HEK293 (cell line): ENCODE measurements around the gene ANAPC16.
A peak's percentile ranks its signal among the peaks of the same experiment; 100 is the strongest.

Experiments
- CTCF ChIA-PET: fragments of 350-600 bp; formaldehyde crosslinking; extraction: SDS; loops from one replicate; lab custom pipeline; 2021; ENCODE audit warnings: antibody characterized with exemption; lab: Yijun Ruan, JAX
- POLR2A ChIA-PET: fragments of 300-600 bp; formaldehyde crosslinking; extraction: SDS; loops from one replicate; lab custom pipeline; 2020; ENCODE audit warnings: antibody characterized with exemption, inconsistent platforms; lab: Yijun Ruan, JAX
- H3K27ac ChIP-seq: fragments of 200-500 bp; sonication (Bioruptor generic); 2 replicates; pipeline ENCODE4 v1.5.1; 2014; ENCODE audit warnings: low read depth, low read length, control low read depth, inconsistent platforms; ENCODE audit errors: extremely low read depth
- H3K36me3 ChIP-seq, 2 experiments: fragments of 200-500 bp in 1 of 2; sonication (Bioruptor generic) in 1 of 2; 1 replicate in 1 of 2; 2 replicates in 1 of 2; pipeline ENCODE4 v1.5.1; 2014 to 2017; ENCODE audit warnings: inconsistent platforms in 2 of 2, low read length in 2 of 2; ENCODE audit not compliant: control insufficient read depth in 2 of 2, insufficient read depth in 1 of 2
- H3K4me1 ChIP-seq: fragments of 200-500 bp; sonication (Bioruptor generic); 2 replicates; pipeline ENCODE4 v1.5.1; 2014; ENCODE audit warnings: mild to moderate bottlenecking, low read length, inconsistent platforms; ENCODE audit not compliant: control insufficient read depth, insufficient read depth
- H3K4me3 ChIP-seq: 2 replicates; pipeline ENCODE4 v1.5.1; 2011; ENCODE audit warnings: low read depth, mild to moderate bottlenecking, control low read depth, low read length, moderate library complexity
- H3K9me3 ChIP-seq: fragments of 200-500 bp; sonication (Bioruptor generic); 2 replicates; pipeline ENCODE4 v1.5.1; 2014; ENCODE audit warnings: low read depth, low read length, inconsistent platforms; ENCODE audit not compliant: control insufficient read depth, insufficient read depth
- AEBP2 ChIP-seq: fragments of 450-650 bp; formaldehyde crosslinking; IDR thresholded peaks from 2 replicates; pipeline ENCODE4 v1.5.1; 2016; ENCODE audit warnings: missing biosample characterization, missing genetic modification characterization, borderline replicate concordance
- EGR2 ChIP-seq: fragments of 450-650 bp; formaldehyde crosslinking; IDR thresholded peaks from 2 replicates; pipeline ENCODE4 v1.5.1; 2016; ENCODE audit warnings: low read depth, missing biosample characterization, missing genetic modification characterization
- GLIS1 ChIP-seq: fragments of 450-650 bp; formaldehyde crosslinking; IDR thresholded peaks from 2 replicates; pipeline ENCODE4 v1.5.1; 2016; ENCODE audit warnings: missing biosample characterization, missing genetic modification characterization
- KLF7 ChIP-seq: fragments of 450-650 bp; formaldehyde crosslinking; IDR thresholded peaks from 2 replicates; pipeline ENCODE4 v1.5.1; 2016; ENCODE audit warnings: missing biosample characterization, missing genetic modification characterization, borderline replicate concordance
- PATZ1 ChIP-seq: fragments of 450-650 bp; formaldehyde crosslinking; IDR thresholded peaks from 2 replicates; pipeline ENCODE4 v1.5.1; 2016; ENCODE audit warnings: missing biosample characterization, missing genetic modification characterization
- PRDM10 ChIP-seq: fragments of 450-650 bp; formaldehyde crosslinking; IDR thresholded peaks from 2 replicates; pipeline ENCODE4 v1.5.1; 2016; ENCODE audit warnings: missing biosample characterization, missing genetic modification characterization
- YY2 ChIP-seq: fragments of 450-650 bp; formaldehyde crosslinking; IDR thresholded peaks from 2 replicates; pipeline ENCODE4 v1.5.1; 2016; ENCODE audit warnings: missing biosample characterization, missing genetic modification characterization
- ZBTB17 ChIP-seq: fragments of 450-650 bp; formaldehyde crosslinking; IDR thresholded peaks from 2 replicates; pipeline ENCODE4 v1.5.1; 2016; ENCODE audit warnings: missing biosample characterization, missing genetic modification characterization
- ZBTB48 ChIP-seq: fragments of 450-650 bp; formaldehyde crosslinking; IDR thresholded peaks from 2 replicates; pipeline ENCODE4 v1.5.1; 2016; ENCODE audit warnings: missing biosample characterization, missing genetic modification characterization
- ZFP69B ChIP-seq: fragments of 450-650 bp; formaldehyde crosslinking; IDR thresholded peaks from 2 replicates; pipeline ENCODE4 v1.5.1; 2016; ENCODE audit warnings: missing biosample characterization, missing genetic modification characterization
- ZNF114 ChIP-seq: fragments of 450-650 bp; formaldehyde crosslinking; IDR thresholded peaks from 2 replicates; pipeline ENCODE4 v1.5.0; 2017; ENCODE audit warnings: missing biosample characterization, missing genetic modification characterization
- ZNF133 ChIP-seq: fragments of 450-650 bp; formaldehyde crosslinking; IDR thresholded peaks from 2 replicates; pipeline ENCODE4 v1.5.1; 2016; ENCODE audit warnings: missing biosample characterization, missing genetic modification characterization
- ZNF16 ChIP-seq: fragments of 450-650 bp; formaldehyde crosslinking; IDR thresholded peaks from 2 replicates; pipeline ENCODE4 v1.5.1; 2016; ENCODE audit warnings: low read depth, missing biosample characterization, missing genetic modification characterization
- ZNF2 ChIP-seq: fragments of 450-650 bp; formaldehyde crosslinking; IDR thresholded peaks from 2 replicates; pipeline ENCODE4 v1.5.1; 2016; ENCODE audit warnings: missing biosample characterization, missing genetic modification characterization
- ZNF202 ChIP-seq: fragments of 450-650 bp; formaldehyde crosslinking; IDR thresholded peaks from 2 replicates; pipeline ENCODE4 v1.5.1; 2016; ENCODE audit warnings: missing biosample characterization, missing genetic modification characterization, borderline replicate concordance
- ZNF292 ChIP-seq: fragments of 450-650 bp; formaldehyde crosslinking; IDR thresholded peaks from 2 replicates; pipeline ENCODE4 v1.5.1; 2016; ENCODE audit warnings: low read depth, missing biosample characterization, missing genetic modification characterization, borderline replicate concordance
- ZNF362 ChIP-seq: fragments of 450-650 bp; formaldehyde crosslinking; IDR thresholded peaks from 2 replicates; pipeline ENCODE4 v1.5.1; 2016; ENCODE audit warnings: missing biosample characterization, missing genetic modification characterization
- ZNF366 ChIP-seq: fragments of 450-650 bp; formaldehyde crosslinking; conservative IDR thresholded peaks from 2 replicates; pipeline ENCODE4 v1.5.1; 2016; ENCODE audit warnings: missing biosample characterization, missing genetic modification characterization
- ZNF404 ChIP-seq: fragments of 450-650 bp; formaldehyde crosslinking; IDR thresholded peaks from 2 replicates; pipeline ENCODE4 v1.5.1; 2017; ENCODE audit warnings: missing biosample characterization, missing genetic modification characterization
- ZNF510 ChIP-seq: fragments of 450-650 bp; formaldehyde crosslinking; IDR thresholded peaks from 2 replicates; pipeline ENCODE4 v1.5.1; 2018; ENCODE audit warnings: mild to moderate bottlenecking, missing genetic modification characterization, missing biosample characterization; ENCODE audit not compliant: insufficient replicate concordance
- ZNF558 ChIP-seq: fragments of 450-650 bp; formaldehyde crosslinking; IDR thresholded peaks from 2 replicates; pipeline ENCODE4 v1.5.1; 2016; ENCODE audit warnings: missing biosample characterization, missing genetic modification characterization
- ZNF600 ChIP-seq: fragments of 450-650 bp; formaldehyde crosslinking; IDR thresholded peaks from 2 replicates; pipeline ENCODE4 v1.5.1; 2016; ENCODE audit warnings: missing biosample characterization, missing genetic modification characterization
- ZNF610 ChIP-seq: fragments of 450-650 bp; formaldehyde crosslinking; IDR thresholded peaks from 2 replicates; pipeline ENCODE4 v1.5.1; 2016; ENCODE audit warnings: missing biosample characterization, missing genetic modification characterization, borderline replicate concordance
- ZNF621 ChIP-seq: fragments of 450-650 bp; formaldehyde crosslinking; IDR thresholded peaks from 2 replicates; pipeline ENCODE4 v1.5.1; 2017; ENCODE audit warnings: missing biosample characterization, missing genetic modification characterization
- ZNF660 ChIP-seq: fragments of 450-650 bp; IDR thresholded peaks from 2 replicates; pipeline ENCODE4 v1.5.1; 2018; ENCODE audit warnings: missing biosample characterization, mild to moderate bottlenecking, missing genetic modification characterization
- ZSCAN23 ChIP-seq: fragments of 450-650 bp; formaldehyde crosslinking; IDR thresholded peaks from 2 replicates; pipeline ENCODE4 v1.5.1; 2016; ENCODE audit warnings: missing biosample characterization, missing genetic modification characterization
- ZSCAN4 ChIP-seq: fragments of 450-650 bp; formaldehyde crosslinking; IDR thresholded peaks from 2 replicates; pipeline ENCODE4 v1.5.1; 2017; ENCODE audit warnings: missing biosample characterization, missing genetic modification characterization

ANAPC16 gene

GRCh38 chr10:72273410-72274212 is 57.8 kb downstream of the ANAPC16 start, which contains the start of gene DDIT4:
Gene DDIT4, plus strand, starts transcription at chr10:72273924. Its CDS starts 293 bp downstream, at chr10:72274217.
- CTCF ChIA-PET, result interaction anchor here (0.6 to 4.5 kb wide), 13 partner anchors 10 to 68 kb away, joined by 3 to 52 read pairs (median 4); no protein-coding TSS in a partner anchor
- Histone ChIP-seq H3K27ac (peak within 1 kb of the TSS; percentile 99), H3K4me1 (peaks cover 7% of the 10 kb centered on the region), H3K9me3 (no peaks in the 10 kb centered on the region), H3K4me3 (peak within 1 kb of the TSS; percentile 65), H3K36me3 (peaks cover 0 to 16% of the 10 kb centered on the region in 2 experiments; a peak in 1 of 3 replicates)
- POLR2A ChIA-PET, result interaction anchor here (0.6 to 5.1 kb wide), 42 partner anchors 8 to 973 kb away, joined by 3 to 120 read pairs (median 7); partner anchors contain the start of genes ANAPC16, ASCC1, DNAJB12 and DNAJC9
- TF ChIP-seq ZSCAN23 (tag by site-specific recombination) (no peak), ZNF114 (tag by site-specific recombination) (no peak), PRDM10 (tag by site-specific recombination) (peak; percentile 92), ZBTB17 (tag by site-specific recombination) (peak; percentile 69), ZFP69B (peak; percentile 76), PATZ1 (tag by site-specific recombination) (peak; percentile 95), ZNF362 (tag by site-specific recombination) (no peak), ZNF558 (no peak; the same call in 1 of the 2 replicates), ZNF292 (no peak), ZBTB48 (tag by site-specific recombination) (peak; percentile 61; the same call in 1 of the 2 replicates), ZNF133 (tag by site-specific recombination) (no peak), ZNF16 (0 out of 2 replicates have a peak, but pooled peaks have one; percentile 45), ZNF404 (tag by site-specific recombination) (no peak), ZSCAN4 (peak; percentile 71), EGR2 (tag by site-specific recombination) (peak; percentile 82), KLF7 (tag by site-specific recombination) (peak; percentile 65; the same call in 1 of the 2 replicates), GLIS1 (tag by site-specific recombination) (peak; percentile 94), AEBP2 (tag by site-specific recombination) (no peak), ZNF202 (tag by site-specific recombination) (no peak), YY2 (tag by site-specific recombination) (peak; percentile 50; the same call in 1 of the 2 replicates), ZNF366 (peak; percentile 80), ZNF600 (tag by site-specific recombination) (peak; percentile 84), ZNF621 (tag by site-specific recombination) (no peak), ZNF610 (tag by site-specific recombination) (peak; percentile 20; the same call in 1 of the 2 replicates), ZNF510 (no peak), ZNF2 (tag by site-specific recombination) (peak; percentile 76), ZNF660 (tag by site-specific recombination) (peak; percentile 92)
